ENCODE measurements around the gene DSCAML1.
"Not testable (repeated sequence)": the region's sequence is repeated elsewhere in the genome, so short reads cannot be mapped to it uniquely, and the experiment has no call there.

DSCAML1 gene

DNA sequence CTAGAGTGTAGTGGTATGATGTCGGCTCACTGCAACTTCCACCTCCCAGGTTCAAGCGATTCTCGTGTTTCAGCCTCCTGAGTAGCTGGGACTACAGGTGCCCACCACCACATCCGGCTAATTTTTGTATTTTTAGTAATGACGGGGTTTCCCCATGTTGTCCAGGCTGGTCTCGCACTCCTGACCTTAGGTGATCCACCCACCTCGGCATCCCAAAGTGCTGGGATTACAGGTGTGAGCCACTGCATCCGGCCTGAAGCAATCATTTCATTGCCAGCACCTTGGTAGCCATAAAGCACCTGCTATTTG is 340.3 kb downstream of the DSCAML1 start:
- H3K27ac ChIP-seq (ENCODE audit: low read depth, low read length); H3K9me3 ChIP-seq (ENCODE audit: low read length); H3K4me1 ChIP-seq (ENCODE audit: insufficient read depth, low read length); H3K4me3 ChIP-seq (ENCODE audit: low read depth in 1 of 2, low read length in 2 of 2); H3K9ac ChIP-seq (ENCODE audit: low read length); H3K36me3 ChIP-seq (ENCODE audit: insufficient read depth, low read length); H3K27me3 ChIP-seq (ENCODE audit: control insufficient read depth in 1 of 2, insufficient read depth in 2 of 2, low read length in 2 of 2): not testable (repeated sequence)

DNA sequence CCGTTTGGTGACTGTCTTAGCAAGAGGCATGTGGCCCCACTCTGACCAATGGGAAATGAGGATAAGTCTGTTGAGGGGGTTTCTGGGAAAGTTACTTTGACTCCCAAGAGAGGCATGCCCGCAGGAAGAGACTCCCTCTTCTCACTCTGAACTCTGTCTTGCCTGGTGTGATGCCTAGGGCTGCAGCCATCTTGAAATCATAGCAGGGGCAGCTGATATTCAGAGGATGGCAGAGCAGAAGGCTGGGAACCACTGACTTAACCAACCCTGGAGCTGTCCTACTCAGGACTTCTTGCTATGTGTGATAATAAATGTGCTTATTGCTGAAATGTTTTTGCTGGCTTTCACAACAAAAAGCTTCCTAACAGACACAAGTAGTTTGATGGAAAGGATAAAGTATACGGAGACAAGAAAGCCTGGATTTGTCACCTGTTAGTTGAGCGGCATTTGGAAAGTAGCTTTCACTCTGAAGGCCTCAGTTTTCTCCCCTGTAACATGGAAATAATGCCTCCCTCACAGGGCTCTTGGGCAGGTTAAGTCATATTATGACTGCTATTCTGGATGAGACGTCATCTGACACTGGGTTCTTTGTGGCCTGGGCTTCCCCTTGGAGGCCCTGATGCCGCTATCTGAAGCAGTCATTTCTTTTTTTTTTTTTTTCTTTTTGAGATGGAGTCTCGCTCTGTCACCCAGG is 340.8 kb downstream of the DSCAML1 start:
- Histone ChIP-seq H3K27me3 (ENCODE audit: control insufficient read depth in 1 of 2, insufficient read depth in 2 of 2, low read length in 2 of 2) (no peaks in the 10 kb centered on the region), H3K4me3 (ENCODE audit: low read depth in 1 of 2, low read length in 2 of 2) (no peak overlapping the region), H3K27ac (ENCODE audit: low read depth, low read length) (no peak overlapping the region), H3K36me3 (ENCODE audit: insufficient read depth, low read length) (no peaks in the 10 kb centered on the region), H3K9ac (ENCODE audit: low read length) (no peak overlapping the region), H3K4me1 (ENCODE audit: insufficient read depth, low read length) (no peaks in the 10 kb centered on the region), H3K9me3 (ENCODE audit: low read length) (peaks cover 3% of the 10 kb centered on the region)

DNA sequence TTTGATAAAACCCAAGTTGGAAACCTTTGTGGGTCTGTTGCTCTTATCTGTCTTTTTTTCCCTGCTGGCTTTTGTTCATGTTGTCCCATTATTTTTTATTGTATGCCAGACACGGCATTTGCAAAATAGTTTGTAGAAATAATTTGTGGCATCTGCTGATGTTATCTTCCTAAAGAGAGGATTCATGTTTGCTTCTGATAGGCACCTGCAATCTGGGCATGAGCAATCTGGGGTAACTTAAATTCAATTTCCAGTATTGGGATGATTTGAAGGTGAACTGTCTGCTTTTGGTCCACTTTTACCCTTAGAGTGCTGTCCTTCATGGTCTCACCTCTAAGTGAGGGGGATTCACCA is 342.5 kb downstream of the DSCAML1 start:
- Histone ChIP-seq H3K4me3 (ENCODE audit: low read depth in 1 of 2, low read length in 2 of 2) (no peak overlapping the region), H3K27ac (ENCODE audit: low read depth, low read length) (no peak overlapping the region), H3K4me1 (ENCODE audit: insufficient read depth, low read length) (no peaks in the 10 kb centered on the region), H3K27me3 (ENCODE audit: control insufficient read depth in 1 of 2, insufficient read depth in 2 of 2, low read length in 2 of 2) (no peaks in the 10 kb centered on the region), H3K36me3 (ENCODE audit: insufficient read depth, low read length) (no peaks in the 10 kb centered on the region), H3K9ac (ENCODE audit: low read length) (no peak overlapping the region), H3K9me3 (ENCODE audit: low read length) (peaks cover 3% of the 10 kb centered on the region)

DNA sequence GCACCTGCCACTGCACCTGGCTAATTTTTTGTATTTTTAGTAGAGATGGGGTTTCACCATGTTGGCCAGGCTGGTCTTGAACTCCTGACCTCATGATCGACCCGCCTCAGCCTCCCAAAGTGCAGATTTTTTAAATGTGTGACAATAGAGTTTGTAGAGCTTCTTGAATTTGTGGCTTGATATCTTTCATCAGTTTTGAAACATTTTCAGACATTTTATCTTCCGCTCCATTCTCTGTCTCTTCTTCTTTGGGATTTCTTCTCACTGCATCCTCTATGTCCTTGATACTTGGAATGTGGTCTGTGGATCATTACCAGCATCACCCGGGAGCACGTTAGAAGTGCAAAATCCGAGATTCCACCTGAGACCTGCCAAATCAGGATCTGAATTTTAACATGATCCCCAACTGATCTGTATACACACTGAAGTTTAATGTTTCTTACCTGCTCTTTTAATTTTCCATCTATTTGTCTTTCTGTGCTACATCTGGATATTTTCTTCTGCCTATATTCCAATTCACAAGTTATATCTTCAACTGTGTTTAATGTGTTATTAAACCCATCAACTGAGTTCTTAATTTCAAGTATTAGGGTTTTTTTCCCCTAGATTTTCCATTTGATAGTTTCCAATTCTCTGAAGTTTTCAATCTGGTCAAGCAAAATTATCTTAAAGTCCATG is 343.0 kb downstream of the DSCAML1 start:
- H3K27ac ChIP-seq (ENCODE audit: low read depth, low read length), result no peak overlapping the region
- H3K36me3 ChIP-seq (ENCODE audit: insufficient read depth, low read length), result no peaks in the 10 kb centered on the region
- H3K9ac ChIP-seq (ENCODE audit: low read length), result no peak overlapping the region
- H3K27me3 ChIP-seq (ENCODE audit: control insufficient read depth in 1 of 2, insufficient read depth in 2 of 2, low read length in 2 of 2), result no peaks in the 10 kb centered on the region
- no peak overlapping the region for H3K4me3 ChIP-seq (ENCODE audit: low read depth in 1 of 2, low read length in 2 of 2)
- H3K9me3 ChIP-seq (ENCODE audit: low read length), result peaks cover 3% of the 10 kb centered on the region
- H3K4me1 ChIP-seq (ENCODE audit: insufficient read depth, low read length), result no peaks in the 10 kb centered on the region

DNA sequence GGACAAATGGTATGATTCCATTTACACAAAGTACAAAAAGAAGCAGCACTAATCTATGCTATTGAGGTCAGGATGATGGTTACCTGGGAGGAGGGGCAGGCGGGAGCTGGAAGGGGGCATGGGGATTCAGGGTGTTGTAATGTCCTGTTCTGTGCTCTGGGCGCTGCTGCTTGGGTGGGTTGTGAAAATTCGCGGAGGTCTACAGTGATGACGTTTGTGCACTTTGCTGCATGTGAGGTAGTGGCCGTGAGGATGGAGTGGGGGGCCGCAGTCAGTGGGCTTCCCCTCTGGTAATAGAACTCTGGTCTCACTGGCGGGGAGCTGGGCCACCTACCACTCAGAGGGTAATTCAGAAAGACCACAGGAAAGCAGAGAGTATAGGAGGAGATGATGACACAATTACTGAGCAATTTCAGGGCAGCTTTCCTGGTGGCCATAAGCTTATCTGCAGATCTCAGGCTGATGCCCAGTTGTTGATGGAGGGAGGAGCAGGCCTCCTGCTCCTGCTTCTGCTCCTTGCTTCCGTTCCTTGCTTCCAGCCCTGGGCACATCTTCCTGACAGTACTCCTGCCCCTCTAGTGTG is 347.8 kb downstream of the DSCAML1 start:
- no peaks in the 10 kb centered on the region for H3K9me3 ChIP-seq (ENCODE audit: low read length)
- H3K4me1 ChIP-seq (ENCODE audit: insufficient read depth, low read length), result no peaks in the 10 kb centered on the region
- H3K9ac ChIP-seq (ENCODE audit: low read length), result no peak overlapping the region
- no peak overlapping the region for H3K4me3 ChIP-seq (ENCODE audit: low read depth in 1 of 2, low read length in 2 of 2)
- H3K27me3 ChIP-seq (ENCODE audit: control insufficient read depth in 1 of 2, insufficient read depth in 2 of 2, low read length in 2 of 2), result no peaks in the 10 kb centered on the region
- H3K27ac ChIP-seq (ENCODE audit: low read depth, low read length), result no peak overlapping the region
- no peaks in the 10 kb centered on the region for H3K36me3 ChIP-seq (ENCODE audit: insufficient read depth, low read length)

DNA sequence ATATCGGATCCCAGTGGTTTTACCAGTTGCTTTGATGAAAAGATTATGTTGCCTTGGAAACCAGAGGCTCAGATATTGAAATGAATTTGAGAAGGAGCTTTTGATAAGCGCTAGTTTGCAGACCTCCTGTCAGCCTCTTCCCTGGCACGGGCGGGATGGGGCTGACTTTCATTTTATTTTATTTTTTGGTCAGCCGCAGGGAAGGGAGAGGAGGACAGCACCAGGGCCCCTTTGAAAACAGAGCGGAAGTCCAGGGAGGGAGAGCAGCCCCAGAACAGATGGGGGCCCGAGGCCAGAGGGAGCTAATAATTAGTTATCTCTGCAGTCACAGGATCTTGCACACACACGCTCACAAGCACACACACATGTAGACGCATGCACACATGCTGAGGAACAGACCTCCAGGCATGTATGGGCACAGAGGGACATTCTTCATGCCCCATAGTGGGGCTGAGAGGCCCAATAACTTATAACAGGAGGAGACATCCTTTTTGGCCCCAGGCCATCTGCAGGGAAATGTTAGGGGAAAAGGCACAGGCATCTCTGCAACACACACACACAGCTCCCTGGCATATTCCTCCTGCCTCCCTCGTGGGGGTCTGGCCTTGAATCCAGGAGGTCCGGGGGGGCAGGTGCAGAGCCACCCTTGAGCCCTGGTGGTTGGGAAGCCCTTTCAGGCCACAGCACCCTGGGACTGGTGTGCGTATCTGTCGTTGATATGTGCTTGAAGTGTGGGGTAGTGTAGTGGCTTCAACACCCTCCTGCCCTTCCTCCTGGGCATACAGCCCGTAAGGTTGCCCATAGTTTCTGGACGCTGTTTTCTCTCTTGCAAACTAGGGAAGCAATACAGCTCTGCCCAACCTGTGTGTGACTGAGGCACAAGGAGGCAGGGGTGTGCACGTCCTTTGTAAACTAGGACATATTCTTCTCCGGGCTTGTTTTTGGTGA is 352.0 kb downstream of the DSCAML1 start:
- H3K4me3 ChIP-seq (ENCODE audit: low read depth in 1 of 2, low read length in 2 of 2), result no peak overlapping the region
- H3K27ac ChIP-seq (ENCODE audit: low read depth, low read length), result no peak overlapping the region
- H3K4me1 ChIP-seq (ENCODE audit: insufficient read depth, low read length), result no peaks in the 10 kb centered on the region
- H3K36me3 ChIP-seq (ENCODE audit: insufficient read depth, low read length), result no peaks in the 10 kb centered on the region
- no peaks in the 10 kb centered on the region for H3K27me3 ChIP-seq (ENCODE audit: control insufficient read depth in 1 of 2, insufficient read depth in 2 of 2, low read length in 2 of 2)
- no peak overlapping the region for H3K9ac ChIP-seq (ENCODE audit: low read length)
- no peaks in the 10 kb centered on the region for H3K9me3 ChIP-seq (ENCODE audit: low read length)

DNA sequence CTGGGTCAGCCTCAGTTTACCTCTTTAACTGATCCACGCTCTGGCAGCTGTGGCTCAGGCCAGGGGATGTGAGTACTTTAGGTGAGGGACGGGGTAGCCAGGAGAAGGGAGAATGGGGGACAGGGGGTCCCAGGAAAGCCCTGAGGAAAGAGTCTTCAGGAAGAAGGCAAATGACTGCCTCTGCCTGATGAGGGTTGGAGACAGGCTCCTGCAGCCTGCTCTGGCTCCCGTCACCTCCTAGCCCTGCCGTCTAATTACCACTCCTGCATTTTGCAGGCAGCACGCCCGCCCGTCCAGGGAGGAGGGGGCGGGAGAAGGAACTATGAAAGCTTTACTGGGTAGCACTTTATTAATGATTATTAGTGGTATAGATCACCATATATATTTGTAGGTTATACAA is 352.8 kb downstream of the DSCAML1 start:
- no peak overlapping the region for H3K27ac ChIP-seq (ENCODE audit: low read depth, low read length)
- H3K9me3 ChIP-seq (ENCODE audit: low read length), result no peaks in the 10 kb centered on the region
- no peaks in the 10 kb centered on the region for H3K27me3 ChIP-seq (ENCODE audit: control insufficient read depth in 1 of 2, insufficient read depth in 2 of 2, low read length in 2 of 2)
- H3K36me3 ChIP-seq (ENCODE audit: insufficient read depth, low read length), result no peaks in the 10 kb centered on the region
- H3K4me3 ChIP-seq (ENCODE audit: low read depth in 1 of 2, low read length in 2 of 2), result no peak overlapping the region
- no peaks in the 10 kb centered on the region for H3K4me1 ChIP-seq (ENCODE audit: insufficient read depth, low read length)
- H3K9ac ChIP-seq (ENCODE audit: low read length), result no peak overlapping the region

DNA sequence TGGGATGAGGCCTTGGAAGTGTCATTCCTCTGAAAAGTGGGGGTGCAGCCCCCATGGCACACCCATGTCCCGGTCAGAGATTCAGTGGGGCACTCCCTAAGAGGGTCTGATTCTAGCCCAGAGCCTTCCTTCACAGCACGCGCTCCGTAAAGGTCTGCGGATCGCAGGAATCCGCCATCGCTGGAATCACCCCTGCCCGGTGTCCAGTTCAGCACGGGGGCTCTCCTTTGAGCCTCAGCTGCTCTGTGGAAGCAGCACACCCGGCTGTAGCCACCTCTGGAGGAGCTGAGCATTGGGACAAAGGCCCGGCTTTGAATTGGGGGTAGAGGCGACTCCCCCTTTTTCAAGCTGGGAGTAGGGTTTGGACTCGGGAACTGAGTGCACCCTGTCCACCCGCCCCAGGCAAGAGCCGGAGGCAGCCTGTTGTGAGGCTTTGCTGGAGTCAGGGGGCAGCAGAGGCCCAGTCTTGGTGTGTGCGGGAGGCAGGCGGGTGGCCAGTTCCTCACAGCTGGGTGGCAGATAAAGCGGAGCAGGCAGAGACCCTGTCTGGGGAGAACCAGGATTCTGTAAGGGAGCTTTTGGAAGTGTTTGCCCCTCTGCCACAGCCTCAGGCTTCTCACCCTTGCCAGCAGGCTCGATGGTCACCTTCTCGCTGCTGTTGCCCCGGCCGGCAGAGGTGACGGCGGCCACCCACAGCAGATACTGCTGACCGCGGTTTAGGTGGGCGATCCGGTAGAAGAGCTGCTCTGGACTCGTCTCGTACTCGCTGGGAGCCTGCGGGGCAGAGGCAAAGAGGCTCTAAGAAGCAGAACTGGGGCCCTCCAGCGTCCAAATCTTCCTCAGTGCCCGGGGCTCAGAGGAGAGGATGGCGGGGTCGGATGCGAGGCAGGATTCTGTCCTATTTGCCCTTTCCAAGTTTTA is 353.5 kb downstream of the DSCAML1 start:
- Histone ChIP-seq H3K27me3 (ENCODE audit: control insufficient read depth in 1 of 2, insufficient read depth in 2 of 2, low read length in 2 of 2) (no peaks in the 10 kb centered on the region), H3K27ac (ENCODE audit: low read depth, low read length) (no peak overlapping the region), H3K9ac (ENCODE audit: low read length) (no peak overlapping the region), H3K9me3 (ENCODE audit: low read length) (no peaks in the 10 kb centered on the region), H3K36me3 (ENCODE audit: insufficient read depth, low read length) (no peaks in the 10 kb centered on the region), H3K4me1 (ENCODE audit: insufficient read depth, low read length) (no peaks in the 10 kb centered on the region), H3K4me3 (ENCODE audit: low read depth in 1 of 2, low read length in 2 of 2) (no peak overlapping the region)

DNA sequence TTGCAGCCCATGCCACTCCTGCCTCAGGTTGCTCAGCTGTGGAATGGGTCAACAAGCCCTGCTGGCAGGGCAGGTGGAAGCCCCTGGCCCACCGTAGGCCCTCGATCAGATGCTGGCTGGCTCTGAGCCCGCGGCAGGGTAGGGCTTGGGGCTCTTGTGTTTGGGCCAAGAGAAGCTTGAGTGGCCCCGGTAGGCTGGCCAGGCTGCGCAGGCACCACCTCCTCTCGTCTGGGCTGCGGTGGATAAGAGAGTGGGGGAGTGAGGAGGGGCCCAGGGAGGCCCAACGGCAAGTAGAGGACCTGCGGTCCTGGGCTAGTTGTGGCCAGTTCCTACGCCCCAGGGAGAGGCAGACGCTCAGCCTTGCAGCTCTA is 354.2 kb downstream of the DSCAML1 start:
- Histone ChIP-seq H3K27me3 (ENCODE audit: control insufficient read depth in 1 of 2, insufficient read depth in 2 of 2, low read length in 2 of 2) (no peaks in the 10 kb centered on the region), H3K4me3 (ENCODE audit: low read depth in 1 of 2, low read length in 2 of 2) (no peak overlapping the region), H3K9ac (ENCODE audit: low read length) (no peak overlapping the region), H3K9me3 (ENCODE audit: low read length) (no peaks in the 10 kb centered on the region), H3K27ac (ENCODE audit: low read depth, low read length) (no peak overlapping the region), H3K36me3 (ENCODE audit: insufficient read depth, low read length) (no peaks in the 10 kb centered on the region), H3K4me1 (ENCODE audit: insufficient read depth, low read length) (no peaks in the 10 kb centered on the region)

DNA sequence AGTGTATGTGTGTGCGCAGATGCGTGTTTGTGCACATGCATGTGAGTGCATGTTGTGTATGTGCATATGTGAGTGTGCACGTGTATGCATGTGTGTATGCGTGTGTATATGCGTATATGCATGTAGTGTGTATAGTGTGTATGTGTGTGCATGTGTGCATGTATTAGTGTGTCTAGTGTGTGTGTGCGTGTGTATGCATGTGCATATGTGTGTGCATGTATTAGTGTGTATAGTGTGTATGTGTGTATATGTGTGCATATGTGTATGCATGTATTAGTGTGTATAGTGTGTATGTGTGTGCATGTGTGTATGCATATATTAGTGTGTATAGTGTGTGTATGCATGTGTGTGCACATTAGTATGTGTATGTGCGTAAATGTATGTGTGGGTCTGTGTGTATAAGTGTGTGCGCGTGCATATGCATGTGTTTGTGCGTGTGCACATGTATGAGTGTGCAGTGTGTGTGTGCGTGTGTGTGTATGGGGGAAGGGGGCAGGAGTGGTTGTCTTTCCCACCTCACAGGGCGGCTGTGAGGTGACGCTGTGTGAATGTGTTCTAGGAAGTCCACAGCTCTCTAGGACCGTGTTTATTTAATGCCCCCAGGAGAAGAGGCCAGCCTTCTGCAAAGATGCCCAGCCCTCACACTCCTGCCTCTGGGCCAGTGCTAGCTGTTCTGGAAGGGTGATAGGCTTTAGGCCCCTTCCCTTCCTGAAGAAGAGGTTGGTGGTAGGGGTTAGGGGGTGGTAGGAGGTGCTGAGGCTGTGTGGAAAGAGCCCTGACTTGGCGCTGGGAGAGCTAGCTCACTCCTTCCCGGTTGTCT is 354.8 kb downstream of the DSCAML1 start:
- no peaks in the 10 kb centered on the region for H3K4me1 ChIP-seq (ENCODE audit: insufficient read depth, low read length)
- H3K9ac ChIP-seq (ENCODE audit: low read length), result no peak overlapping the region
- H3K27ac ChIP-seq (ENCODE audit: low read depth, low read length), result no peak overlapping the region
- H3K9me3 ChIP-seq (ENCODE audit: low read length), result no peaks in the 10 kb centered on the region
- no peaks in the 10 kb centered on the region for H3K27me3 ChIP-seq (ENCODE audit: control insufficient read depth in 1 of 2, insufficient read depth in 2 of 2, low read length in 2 of 2)
- H3K36me3 ChIP-seq (ENCODE audit: insufficient read depth, low read length), result no peaks in the 10 kb centered on the region
- no peak overlapping the region for H3K4me3 ChIP-seq (ENCODE audit: low read depth in 1 of 2, low read length in 2 of 2)

All from muscle layer of colon (tissue), 2 donors.